Kasumi-1 (cell line): Measurements from ENCODE around the gene GALE.
A peak's percentile ranks its signal among the peaks of the same experiment; 100 is the strongest.
"Not testable (repeated sequence)": the region's sequence is repeated elsewhere in the genome, so short reads cannot be mapped to it uniquely, and the experiment has no call there.

Experiments used
- DNase-seq, 2 experiments: peaks; one replicate each; lab custom pipeline; 2025; lab: John Stamatoyannopoulos, UW

The GALE gene

DNA sequence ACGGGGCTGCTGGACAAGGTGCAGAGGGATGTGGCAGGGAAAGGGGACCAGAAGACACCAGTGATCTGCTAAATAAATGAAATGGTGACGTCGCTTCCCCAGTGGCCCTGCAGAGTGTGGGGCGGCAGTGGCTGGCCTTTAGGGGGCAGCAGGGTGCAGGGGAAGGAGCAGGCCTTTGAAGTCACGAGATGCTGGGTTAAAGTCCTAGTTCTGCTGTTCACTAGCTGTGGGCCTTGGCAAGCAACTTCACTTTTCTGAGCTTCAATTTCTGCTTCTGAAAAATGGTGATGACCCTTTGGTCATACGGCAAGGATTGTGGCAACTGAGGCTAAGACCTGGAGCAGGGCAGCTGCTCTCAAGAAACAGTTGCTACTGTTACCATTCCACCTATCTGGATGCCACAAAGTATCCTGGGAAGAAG is 9.2 kb upstream of the GALE start:
- peak; percentile 91 to 96 for DNase-seq

DNA sequence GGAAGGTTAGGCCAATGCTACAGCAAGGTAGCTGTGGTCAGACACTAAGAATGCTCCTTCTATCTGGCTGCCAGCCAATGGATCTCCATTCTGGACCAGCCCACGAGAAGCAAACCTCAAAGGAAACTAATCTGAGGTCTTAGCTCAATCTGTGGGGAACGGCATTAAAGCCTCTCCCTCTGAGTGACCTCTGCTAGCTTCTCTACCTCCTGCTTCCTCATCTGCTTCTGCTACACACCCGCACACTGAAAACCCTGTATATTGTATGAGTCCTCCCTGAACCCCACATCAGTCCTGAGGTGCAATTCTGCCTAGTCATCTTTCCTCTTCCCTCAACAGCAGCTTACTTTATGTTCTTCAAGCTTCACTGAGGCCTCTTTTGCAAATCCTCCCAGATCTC is 6.9 kb upstream of the GALE start:
- peak; percentile 8 to 20 for DNase-seq

- no peak for DNase-seq
These were observed 5.7 kb upstream of the GALE start for GRCh38 chr1:23806280-23806679.

- no peak for DNase-seq
These were observed 4.5 kb upstream of the GALE start for GRCh38 chr1:23805025-23805424.

DNA sequence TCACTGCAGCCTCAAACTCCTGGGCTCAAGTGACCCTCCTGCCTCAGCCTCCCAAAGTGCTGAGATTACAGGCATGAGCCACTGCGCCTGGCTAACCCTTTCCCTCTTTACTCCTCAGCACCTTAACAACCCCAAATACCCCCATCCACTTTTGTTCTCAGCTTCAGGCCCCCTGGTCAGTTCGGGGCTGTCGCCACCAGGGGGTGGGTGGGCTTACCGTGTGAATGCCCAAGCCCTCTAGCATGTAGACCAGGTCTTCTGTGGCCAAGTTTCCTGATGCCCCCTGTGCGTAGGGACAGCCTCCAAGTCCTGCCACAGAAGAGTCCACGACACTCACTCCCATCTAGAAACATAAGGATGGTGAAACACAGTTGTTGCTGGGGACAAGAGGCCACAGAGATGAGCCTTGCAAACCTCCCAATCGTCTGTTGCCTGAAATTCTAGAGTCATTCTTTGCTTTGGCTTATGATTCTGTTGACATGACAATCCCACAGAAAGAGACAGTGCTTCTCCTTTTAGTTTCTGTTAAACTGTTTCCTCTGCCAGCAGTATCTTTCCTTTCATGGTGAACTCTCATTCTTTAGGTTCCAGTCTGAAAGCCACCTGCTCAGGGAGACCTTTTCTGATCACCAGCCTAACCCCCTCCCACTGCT is 3.8 kb upstream of the GALE start:
- no peak for DNase-seq

GRCh38 chr1:23803674-23804073 is 3.1 kb upstream of the GALE start:
- no peak for DNase-seq

- not testable (repeated sequence) for DNase-seq
These were observed 2.3 kb upstream of the GALE start for GRCh38 chr1:23802809-23803342.

- no peak for DNase-seq
These were observed 1.3 kb upstream of the GALE start for GRCh38 chr1:23801876-23802275.

GRCh38 chr1:23801338-23801748 is 789 bp upstream of the GALE start:
- no peak for DNase-seq

DNA sequence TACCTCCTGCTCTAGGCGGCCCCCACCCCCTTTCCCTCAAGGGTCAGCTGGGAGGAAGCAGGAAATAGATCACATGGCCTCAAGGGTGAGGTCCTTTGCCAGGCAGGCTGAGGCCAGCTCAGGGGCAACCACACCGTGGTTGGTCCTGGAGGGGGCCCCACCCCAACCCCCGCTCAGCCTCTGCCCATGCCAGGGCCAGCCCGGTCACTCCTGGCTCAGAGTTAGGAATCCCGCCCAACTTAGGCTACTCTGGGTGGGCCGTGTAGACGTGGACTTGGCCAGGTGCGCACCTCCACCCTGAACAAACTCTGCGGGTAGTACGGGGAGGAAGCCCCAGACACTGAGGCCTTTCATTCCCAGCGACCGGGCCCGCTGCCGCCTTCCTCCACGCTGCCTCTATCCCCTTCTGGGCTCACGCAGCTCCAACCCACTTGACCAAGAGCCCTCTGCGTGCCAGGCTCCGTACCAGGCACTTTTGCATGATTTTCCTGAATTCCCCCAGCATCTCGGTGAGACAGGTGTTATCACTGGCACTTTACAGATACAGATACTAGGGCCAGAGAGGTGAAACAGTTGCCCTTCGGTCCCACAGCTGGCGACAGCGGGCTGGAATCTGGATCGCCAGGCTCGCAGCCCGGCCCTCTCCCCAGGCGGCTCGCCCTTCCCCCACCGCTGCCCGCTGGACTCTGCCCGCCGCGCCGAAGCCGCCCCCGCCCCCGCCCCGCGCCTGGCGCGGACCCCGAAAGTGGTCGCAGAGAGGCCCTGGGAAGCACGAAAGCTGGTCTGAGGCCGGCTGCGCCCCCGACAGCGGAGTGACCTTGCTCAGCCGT is 769 bp downstream of the GALE start:
- DNase-seq, result no peak

- DNase-seq, result no peak
These were observed 1.3 kb downstream of the GALE start for GRCh38 chr1:23799255-23799569.

DNA sequence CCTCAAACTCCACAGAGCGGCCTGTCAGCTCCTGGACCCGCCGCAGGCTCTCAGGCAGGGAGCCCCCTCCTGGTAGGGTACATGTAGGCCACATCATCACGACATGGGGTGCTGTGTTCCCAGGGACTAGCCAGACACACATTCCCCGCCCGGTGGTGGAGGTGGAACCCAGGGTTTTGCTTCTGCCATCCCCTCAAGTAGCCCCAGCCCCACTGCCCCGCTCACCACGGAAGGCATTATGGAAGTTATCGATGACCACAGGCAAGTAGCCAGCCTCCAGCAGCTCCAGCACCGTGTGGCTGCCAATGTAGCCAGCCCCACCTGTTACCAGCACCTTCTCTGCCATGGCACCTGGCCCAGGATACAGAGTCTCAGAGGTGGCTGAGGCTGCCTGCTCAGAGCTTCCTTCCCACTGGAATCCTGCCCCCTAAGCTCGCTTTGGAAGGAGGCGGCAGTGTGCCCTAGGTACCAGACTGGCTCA is 1.9 kb downstream of the GALE start:
- DNase-seq, result peak; percentile 3 to 15

- DNase-seq, result no peak
These were observed 2.8 kb downstream of the GALE start for GRCh38 chr1:23797478-23798448.

- DNase-seq, result no peak
These were observed 3.9 kb downstream of the GALE start for GRCh38 chr1:23796466-23797271.

GRCh38 chr1:23795676-23796465 is 4.7 kb downstream of the GALE start:
- DNase-seq, result no peak

- DNase-seq, result not testable (repeated sequence)
These were observed 5.8 kb downstream of the GALE start for GRCh38 chr1:23794732-23795182.

- DNase-seq, result no peak
These were observed 6.5 kb downstream of the GALE start for GRCh38 chr1:23793861-23794731.

DNA sequence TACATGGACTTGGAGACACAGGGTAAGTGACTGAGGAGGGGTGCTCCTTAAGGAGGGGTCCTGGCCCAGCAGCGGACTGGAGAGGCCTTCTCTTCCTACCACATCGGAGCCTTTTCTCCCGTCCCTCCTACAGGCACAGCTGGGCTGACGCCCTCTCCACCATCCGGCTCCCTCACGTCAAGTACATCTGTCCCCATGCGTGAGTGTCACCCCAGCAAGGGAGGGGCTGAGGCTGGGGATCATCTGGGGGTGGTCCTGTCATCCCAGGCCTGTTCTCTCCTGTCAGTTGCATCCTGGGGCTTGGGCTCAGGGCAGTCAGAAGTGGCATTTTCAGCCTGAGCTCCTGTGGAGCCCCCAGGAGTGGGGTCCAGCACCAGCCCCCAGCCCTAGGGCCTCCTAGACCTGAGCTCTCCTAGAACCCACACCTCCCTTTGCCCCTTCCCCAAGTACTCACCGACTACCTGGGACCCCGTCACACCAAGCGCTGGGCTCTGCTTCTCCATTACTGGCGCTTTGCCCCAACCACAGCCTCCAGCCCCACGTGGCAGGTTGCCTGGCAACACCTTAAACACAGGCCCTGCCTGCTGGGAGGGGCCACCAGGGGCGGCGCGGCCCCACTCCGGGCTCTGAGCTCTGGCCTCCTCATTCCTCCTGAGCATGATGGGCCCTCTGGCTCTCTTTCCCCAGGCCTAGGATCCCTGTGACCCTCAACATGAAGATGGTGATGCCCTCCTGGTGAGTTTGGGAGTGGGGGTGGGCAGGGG is 7.4 kb downstream of the GALE start:
- DNase-seq, result no peak
